MM.1S (cell line): ENCODE data around the gene HNRNPDL.

Experiments used
- DNase-seq: peaks from one replicate; pipeline ENCODE4 v3.0.0-alpha.2; 2015
- H2AFZ ChIP-seq: fragments of 300-600 bp; sonication (generic); 2 replicates; pipeline ENCODE4 v1.6.0; 2016; ENCODE audit warnings: antibody characterized with exemption, low read length
- H3F3A ChIP-seq: fragments of 300-600 bp; sonication (generic); 2 replicates; pipeline ENCODE4 v1.6.1; 2016; ENCODE audit warnings: mild to moderate bottlenecking, antibody characterized with exemption, low read length, moderate library complexity, mixed read lengths; ENCODE audit not compliant: insufficient read depth
- H3K27ac ChIP-seq: fragments of 300-600 bp; sonication (generic); 2 replicates; pipeline ENCODE4 v1.5.1; 2016; ENCODE audit warnings: mild to moderate bottlenecking, low read length
- H3K27me3 ChIP-seq: fragments of 300-600 bp; sonication (generic); replicated peaks from 2 replicates; pipeline ENCODE4 v1.6.0; 2016; ENCODE audit warnings: low read length; ENCODE audit not compliant: insufficient read depth
- H3K36me3 ChIP-seq: fragments of 300-600 bp; sonication (generic); replicated peaks from 2 replicates; pipeline ENCODE4 v1.6.1; 2016; ENCODE audit warnings: mild to moderate bottlenecking, low read length, mixed read lengths; ENCODE audit not compliant: insufficient read depth
- H3K4me1 ChIP-seq: fragments of 300-600 bp; sonication (generic); 2 replicates; pipeline ENCODE4 v1.6.1; 2016; ENCODE audit warnings: low read length, mixed read lengths
- H3K4me2 ChIP-seq: fragments of 300-600 bp; sonication (generic); 2 replicates; pipeline ENCODE4 v1.6.0; 2016; ENCODE audit warnings: low read depth, low read length
- H3K4me3 ChIP-seq: fragments of 300-600 bp; sonication (generic); 2 replicates; pipeline ENCODE4 v1.5.1; 2016; ENCODE audit warnings: low read length, mixed read lengths
- H3K79me2 ChIP-seq: fragments of 300-600 bp; sonication (generic); 2 replicates; pipeline ENCODE4 v1.6.1; 2016; ENCODE audit warnings: mixed run types, low read length, mixed read lengths
- H3K9ac ChIP-seq: fragments of 300-600 bp; sonication (generic); 2 replicates; pipeline ENCODE4 v1.6.1; 2016; ENCODE audit warnings: low read length, mixed read lengths
- H3K9me2 ChIP-seq: fragments of 300-600 bp; sonication (generic); replicated peaks from 2 replicates; pipeline ENCODE4 v1.6.1; 2016; ENCODE audit warnings: mild to moderate bottlenecking, low read length, mixed read lengths; ENCODE audit not compliant: insufficient read depth
- H3K9me3 ChIP-seq: fragments of 300-600 bp; sonication (generic); replicated peaks from 2 replicates; pipeline ENCODE4 v1.6.1; 2016; ENCODE audit warnings: mild to moderate bottlenecking, low read length, mixed read lengths; ENCODE audit not compliant: insufficient read depth
- H4K20me1 ChIP-seq: fragments of 300-600 bp; sonication (generic); 2 replicates; pipeline ENCODE4 v1.6.1; 2016; ENCODE audit warnings: mild to moderate bottlenecking, low read length, moderate library complexity, mixed read lengths; ENCODE audit not compliant: insufficient read depth
- CTCF ChIP-seq: fragments of 300-600 bp; sonication (generic); IDR thresholded peaks from 2 replicates; pipeline ENCODE4 v1.5.1; 2016; ENCODE audit warnings: antibody characterized with exemption, low read length, mixed read lengths
- EZH2 ChIP-seq: fragments of 300-600 bp; sonication (generic); optimal IDR thresholded peaks from 2 replicates; pipeline ENCODE3; 2017; ENCODE audit warnings: low read depth, mild to moderate bottlenecking, antibody characterized with exemption, low read length, mixed read lengths
- EZH2phosphoT487 ChIP-seq: fragments of 300-600 bp; sonication (generic); IDR thresholded peaks from 2 replicates; pipeline ENCODE4 v1.6.1; 2018; ENCODE audit warnings: antibody characterized with exemption, low read length

Gene HNRNPDL

DNA sequence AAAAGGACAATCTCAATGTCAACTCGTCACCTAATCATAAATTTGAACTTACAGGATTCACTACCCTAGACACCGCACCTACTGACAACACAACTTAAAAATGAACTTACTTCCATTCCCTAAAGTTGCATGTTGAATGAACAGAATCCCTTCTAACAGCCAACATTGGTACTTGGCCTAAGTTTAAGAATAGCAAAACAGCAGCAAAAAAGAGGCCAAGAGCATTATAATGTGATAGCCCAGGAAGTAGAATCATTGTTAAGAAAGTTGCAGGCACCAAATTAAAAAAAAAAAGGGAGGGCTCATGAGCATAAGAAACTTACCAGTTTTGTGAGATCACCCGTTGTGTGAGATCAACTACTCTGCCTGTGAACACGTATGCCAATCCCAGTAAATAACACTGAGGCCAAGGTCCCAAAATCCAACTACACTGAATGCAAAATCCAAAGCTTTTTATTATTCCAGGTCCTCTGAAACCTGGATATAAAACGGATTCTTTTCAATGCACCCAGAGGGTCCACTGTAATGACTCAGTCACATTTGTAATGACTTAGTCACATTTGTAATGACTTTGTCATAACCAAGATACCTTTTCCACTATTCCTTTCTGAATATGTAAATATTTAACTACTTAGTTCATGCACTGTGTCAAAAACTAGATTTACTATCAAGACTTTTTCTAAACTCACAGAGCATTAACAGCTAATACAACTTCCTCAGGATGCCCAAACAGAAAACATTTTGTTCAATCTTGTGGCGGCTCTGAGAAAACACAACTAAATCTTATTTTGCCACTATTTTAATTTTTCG, 6.8 kb downstream of the HNRNPDL start:
- no peak overlapping the region for H3K4me3 ChIP-seq
- DNase-seq, result no peak
- no peak overlapping the region for H3K9ac ChIP-seq
- no peak overlapping the region for H3K4me2 ChIP-seq
- H3F3A ChIP-seq, result peaks cover 61% of the 10 kb centered on the region
- peaks cover 54% of the 10 kb centered on the region for H4K20me1 ChIP-seq
- H3K27ac ChIP-seq, result no peak overlapping the region
- H3K9me3 ChIP-seq, result no peaks in the 10 kb centered on the region
- H3K36me3 ChIP-seq, result peaks cover 36% of the 10 kb centered on the region
- H3K9me2 ChIP-seq, result no peaks in the 10 kb centered on the region
- H3K79me2 ChIP-seq, result peaks cover 37% of the 10 kb centered on the region
- TF ChIP-seq EZH2, result no peak
- no peak for TF ChIP-seq CTCF
- TF ChIP-seq EZH2phosphoT487, result no peak
- H2AFZ ChIP-seq, result no peak overlapping the region
- peaks cover 4% of the 10 kb centered on the region; the same call in 1 of the 2 replicates for H3K4me1 ChIP-seq
- no peaks in the 10 kb centered on the region for H3K27me3 ChIP-seq

DNA sequence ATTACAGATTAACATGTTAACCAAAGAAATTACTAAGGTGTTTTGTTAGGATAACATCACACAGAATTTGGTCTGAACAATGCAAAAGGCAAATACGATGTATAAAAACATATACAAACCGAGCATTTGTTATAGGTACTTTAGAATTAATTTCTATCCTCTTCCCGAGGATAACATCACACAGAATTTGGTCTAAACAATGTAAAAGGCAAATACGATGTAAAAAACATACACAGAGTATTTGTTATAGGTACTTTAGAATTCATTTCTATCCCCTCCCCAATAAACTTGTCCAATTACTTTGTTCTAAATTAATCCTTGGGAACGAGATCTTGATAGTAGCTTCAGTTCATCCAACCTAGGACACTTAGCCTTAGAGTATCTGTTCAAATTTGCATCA, 7.6 kb downstream of the HNRNPDL start:
- Histone ChIP-seq H3K4me1 (peaks cover 4% of the 10 kb centered on the region; the same call in 1 of the 2 replicates), H2AFZ (no peak overlapping the region), H3K36me3 (peaks cover 36% of the 10 kb centered on the region), H4K20me1 (peaks cover 45% of the 10 kb centered on the region), H3K27ac (no peak overlapping the region), H3K4me3 (no peak overlapping the region), H3K9ac (no peak overlapping the region), H3K9me3 (no peaks in the 10 kb centered on the region), H3K4me2 (no peak overlapping the region), H3K9me2 (no peaks in the 10 kb centered on the region), H3F3A (peaks cover 61% of the 10 kb centered on the region), H3K27me3 (no peaks in the 10 kb centered on the region), H3K79me2 (peaks cover 28% of the 10 kb centered on the region)
- TF ChIP-seq CTCF (no peak), EZH2phosphoT487 (no peak)
- DNase-seq, result no peak

DNA sequence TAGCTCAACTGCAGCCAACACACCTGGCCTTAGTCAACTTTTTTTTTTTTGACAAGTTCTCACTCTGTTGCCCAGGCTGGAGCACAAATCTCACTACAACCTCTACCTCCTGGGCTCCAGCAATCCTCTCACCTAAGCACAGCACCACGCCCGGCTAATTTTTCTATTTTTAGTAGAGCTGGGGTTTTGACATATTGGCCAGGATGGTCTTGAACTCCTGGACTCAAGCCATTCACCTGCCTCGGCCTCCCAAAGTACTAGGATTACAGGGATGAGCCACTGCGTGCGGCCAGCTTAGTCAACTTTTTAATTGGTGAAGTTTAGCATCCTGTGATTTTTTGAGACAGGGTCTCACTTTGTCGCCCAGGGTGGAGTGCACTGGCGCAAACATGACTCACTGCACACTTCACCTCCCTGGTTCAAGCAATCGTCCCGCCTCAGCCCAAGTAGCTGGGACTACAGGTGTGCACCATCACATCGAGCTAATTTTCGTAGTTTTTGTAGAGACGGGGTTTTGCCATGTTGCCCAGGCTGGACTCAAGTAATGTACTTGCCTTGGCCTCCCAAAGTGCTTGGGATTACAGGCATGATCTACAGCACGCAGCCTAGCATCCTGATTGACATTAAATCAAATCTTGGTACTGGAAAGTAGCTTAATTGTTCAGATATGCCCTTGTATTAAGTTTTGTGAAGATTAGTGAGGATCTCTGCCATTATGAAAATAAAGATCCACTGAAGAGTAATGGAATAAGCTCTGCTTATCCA, 8.3 kb downstream of the HNRNPDL start:
- no peak overlapping the region for H3K9ac ChIP-seq
- DNase-seq, result no peak
- no peaks in the 10 kb centered on the region for H3K9me2 ChIP-seq
- no peak for TF ChIP-seq EZH2
- TF ChIP-seq EZH2phosphoT487, result no peak
- TF ChIP-seq CTCF, result no peak
- H3K27me3 ChIP-seq, result no peaks in the 10 kb centered on the region
- H3K4me2 ChIP-seq, result no peak overlapping the region
- no peak overlapping the region for H3K4me3 ChIP-seq
- peaks cover 2% of the 10 kb centered on the region; the same call in 1 of the 2 replicates for H3K4me1 ChIP-seq
- no peaks in the 10 kb centered on the region for H3K9me3 ChIP-seq
- H3K27ac ChIP-seq, result no peak overlapping the region
- H3K36me3 ChIP-seq, result peaks cover 31% of the 10 kb centered on the region
- H2AFZ ChIP-seq, result no peak overlapping the region
- H4K20me1 ChIP-seq, result peaks cover 39% of the 10 kb centered on the region
- peaks cover 22% of the 10 kb centered on the region for H3K79me2 ChIP-seq
- H3F3A ChIP-seq, result peaks cover 55% of the 10 kb centered on the region
